Breast epithelium (tissue), 4 donors: ENCODE measurements around the gene ABCA1. TPM values are rescaled to one million over a fixed set of nuclear protein-coding genes. Genes with fewer than 3 reads are reported as not detected.
A peak's percentile ranks its signal among the peaks of the same experiment; 100 is the strongest.

Experiments used
- DNase-seq, 2 donors: peaks; one replicate each; pipeline ENCODE4 v3.0.0-alpha.2; 2019; ENCODE audit warnings: low spot score in 2 of 2
- H3K27ac ChIP-seq, 2 donors: fragments of 200-600 bp; sonication (generic) in 1 of 2; one replicate each; pipeline ENCODE4 v1.5.1; 2016 to 2019; ENCODE audit warnings: mild to moderate bottlenecking in 1 of 2
- H3K27me3 ChIP-seq, 2 donors: fragments of 200-600 bp; sonication (generic) in 1 of 2; one replicate each; pipeline versions ENCODE4 v1.5.1 to v1.6.0; 2017 to 2019; ENCODE audit warnings: control low read depth in 1 of 2, mild to moderate bottlenecking in 1 of 2
- H3K36me3 ChIP-seq: fragments of 200-600 bp; one replicate; pipeline ENCODE4 v1.5.1; 2019
- H3K4me1 ChIP-seq, 2 donors: fragments of 200-600 bp; sonication (generic); one replicate each; pipeline ENCODE4 v1.5.1; 2016 to 2019; ENCODE audit warnings: control low read depth in 1 of 2
- H3K4me3 ChIP-seq, 3 donors: fragments of 200-600 bp; sonication (generic); 1 replicate in 2 of 3; 2 replicates in 1 of 3; pipeline ENCODE4 v1.5.1; 2016 to 2019; ENCODE audit warnings: mild to moderate bottlenecking in 3 of 3, moderate library complexity in 2 of 3
- H3K9me3 ChIP-seq, 2 donors: fragments of 200-600 bp; sonication (generic) in 1 of 2; one replicate each; pipeline ENCODE4 v1.5.1; 2016 to 2019; ENCODE audit warnings: control low read depth in 1 of 2
- POLR2A ChIP-seq: fragments of 450-650 bp; IDR thresholded peaks from one replicate; pipeline ENCODE4 v1.6.1; 2016; ENCODE audit warnings: antibody characterized with exemption, mild to moderate bottlenecking, moderate library complexity
- POLR2AphosphoS5 ChIP-seq, 3 donors: sonication (generic); formaldehyde crosslinking; IDR thresholded peaks; one replicate each; pipeline ENCODE4 v1.6.1; 2017; ENCODE audit warnings: antibody characterized with exemption in 3 of 3
- intact Hi-C: fragments of 100-400 bp; cut with DNase I; formaldehyde crosslinking; loops from one replicate; pipeline ENCODE4 v1.15.1; 2023; ENCODE audit warnings: low total_unique reads
- total RNA-seq, 3 donors: library from RNA; depleted of rRNA; stranded (reverse); fragments of >200 nt; gene quantifications; one replicate each; pipeline ENCODE4 v1.1.0, GENCODE V29; 2016
- TF ChIP-seq, protein P1 (sequence below), 3 donors: fragments of 450-650 bp; IDR thresholded peaks; one replicate each; pipeline ENCODE4 v1.5.1; 2016 to 2017; ENCODE audit warnings: antibody characterized with exemption in 3 of 3, mild to moderate bottlenecking in 3 of 3, moderate library complexity in 3 of 3

The ABCA1 gene
- total RNA-seq, 3 donors from 2014 or later = 57.0 to 100 (median 67.8) TPM

DNA sequence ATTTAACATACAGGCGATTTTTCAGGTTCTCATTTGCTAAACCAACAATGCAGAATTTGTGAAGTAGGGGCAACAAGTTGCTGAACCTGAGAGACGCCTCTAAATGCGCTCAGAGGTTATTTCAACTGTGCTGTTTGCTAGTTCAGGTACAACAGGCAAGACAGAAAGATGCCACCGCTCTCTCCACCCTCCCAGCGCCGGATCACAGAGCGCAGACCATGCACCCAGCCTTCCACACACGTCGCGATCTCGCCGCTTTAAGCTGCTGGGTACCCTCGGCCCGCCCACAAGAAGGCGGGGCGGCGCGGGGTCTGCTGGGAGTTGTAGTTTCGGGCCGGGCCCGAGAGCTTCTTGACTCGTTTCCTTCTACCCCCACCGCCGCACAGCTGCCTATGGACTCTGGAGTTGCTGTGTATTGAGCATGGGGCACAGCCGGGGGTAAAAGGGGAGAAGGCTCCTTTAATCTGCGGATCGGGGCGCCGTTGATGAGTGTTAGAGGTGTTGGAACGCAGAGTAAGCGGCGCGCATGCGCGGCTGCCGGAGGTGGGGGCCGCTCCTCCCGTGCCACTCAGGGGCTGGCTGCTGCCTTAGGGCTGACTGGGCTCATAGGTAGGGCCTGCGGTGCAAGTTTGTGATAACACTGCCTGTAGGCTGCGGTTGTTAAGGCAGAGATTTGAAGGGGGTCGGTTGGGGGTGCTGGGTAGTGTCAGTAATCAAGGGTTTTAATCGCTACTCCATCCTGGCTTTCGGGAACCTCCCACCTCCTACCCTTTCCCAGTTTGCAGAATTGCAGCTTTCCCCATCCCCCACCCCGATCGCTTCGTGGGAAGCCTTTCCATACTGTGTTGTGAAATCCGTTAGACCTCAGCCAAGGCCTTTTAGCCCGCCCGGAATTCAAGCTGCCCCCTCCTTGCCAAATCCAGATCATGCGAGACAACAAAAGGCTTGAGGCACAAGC lies 40.3 kb upstream of the ABCA1 start:
- Histone ChIP-seq H3K36me3 (no peaks in the 10 kb centered on the region), H3K4me3 (peak overlapping the region; percentile 67 to 88 (median 82)), H3K27me3 (no peaks in the 10 kb centered on the region), H3K27ac (peak overlapping the region; percentile 91 to 97), H3K4me1 (peaks cover 5 to 6% of the 10 kb centered on the region in 2 donors), H3K9me3 (no peaks in the 10 kb centered on the region)
- intact Hi-C loops = no loop called here
- TF ChIP-seq POLR2AphosphoS5 (IDR thresholded peaks at IDR 0.05) (peak; percentile 68 to 86 (median 84)), POLR2A (no peak)
- TF ChIP-seq, protein P1, sequence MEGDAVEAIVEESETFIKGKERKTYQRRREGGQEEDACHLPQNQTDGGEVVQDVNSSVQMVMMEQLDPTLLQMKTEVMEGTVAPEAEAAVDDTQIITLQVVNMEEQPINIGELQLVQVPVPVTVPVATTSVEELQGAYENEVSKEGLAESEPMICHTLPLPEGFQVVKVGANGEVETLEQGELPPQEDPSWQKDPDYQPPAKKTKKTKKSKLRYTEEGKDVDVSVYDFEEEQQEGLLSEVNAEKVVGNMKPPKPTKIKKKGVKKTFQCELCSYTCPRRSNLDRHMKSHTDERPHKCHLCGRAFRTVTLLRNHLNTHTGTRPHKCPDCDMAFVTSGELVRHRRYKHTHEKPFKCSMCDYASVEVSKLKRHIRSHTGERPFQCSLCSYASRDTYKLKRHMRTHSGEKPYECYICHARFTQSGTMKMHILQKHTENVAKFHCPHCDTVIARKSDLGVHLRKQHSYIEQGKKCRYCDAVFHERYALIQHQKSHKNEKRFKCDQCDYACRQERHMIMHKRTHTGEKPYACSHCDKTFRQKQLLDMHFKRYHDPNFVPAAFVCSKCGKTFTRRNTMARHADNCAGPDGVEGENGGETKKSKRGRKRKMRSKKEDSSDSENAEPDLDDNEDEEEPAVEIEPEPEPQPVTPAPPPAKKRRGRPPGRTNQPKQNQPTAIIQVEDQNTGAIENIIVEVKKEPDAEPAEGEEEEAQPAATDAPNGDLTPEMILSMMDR (IDR thresholded peaks at IDR 0.05) = no peak
- peak; percentile 81 to 83 for DNase-seq

DNA sequence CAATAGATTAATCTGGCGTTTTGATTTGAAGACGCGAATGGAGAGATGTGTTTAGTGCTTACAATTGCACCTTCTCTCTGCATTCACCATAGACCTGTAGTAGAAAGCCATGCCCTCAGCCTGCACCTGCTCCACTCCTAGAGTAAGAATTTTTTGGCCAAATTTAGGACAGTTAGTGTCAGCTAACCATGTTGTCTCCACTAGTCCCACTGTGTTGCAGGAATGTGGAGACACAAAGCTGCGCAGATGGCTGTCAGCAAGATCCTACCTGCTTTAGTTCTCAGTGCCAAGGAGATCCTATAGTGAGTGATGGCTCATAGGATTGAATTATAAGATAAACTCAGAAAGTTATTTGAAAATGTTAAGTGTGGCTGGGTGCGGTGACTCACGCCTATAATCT lies 35.1 kb upstream of the ABCA1 start:
- H3K36me3 ChIP-seq = no peaks in the 10 kb centered on the region
- no peaks in the 10 kb centered on the region for H3K27me3 ChIP-seq
- no peak overlapping the region for H3K27ac ChIP-seq
- no peak overlapping the region for H3K4me3 ChIP-seq
- DNase-seq = no peak
- intact Hi-C loops = no loop called here
- H3K4me1 ChIP-seq = no peaks in the 10 kb centered on the region
- H3K9me3 ChIP-seq = no peaks in the 10 kb centered on the region
- TF ChIP-seq, protein P1 (IDR thresholded peaks at IDR 0.05) = no peak
- TF ChIP-seq POLR2AphosphoS5 (IDR thresholded peaks at IDR 0.05) (no peak), POLR2A (no peak)

DNA sequence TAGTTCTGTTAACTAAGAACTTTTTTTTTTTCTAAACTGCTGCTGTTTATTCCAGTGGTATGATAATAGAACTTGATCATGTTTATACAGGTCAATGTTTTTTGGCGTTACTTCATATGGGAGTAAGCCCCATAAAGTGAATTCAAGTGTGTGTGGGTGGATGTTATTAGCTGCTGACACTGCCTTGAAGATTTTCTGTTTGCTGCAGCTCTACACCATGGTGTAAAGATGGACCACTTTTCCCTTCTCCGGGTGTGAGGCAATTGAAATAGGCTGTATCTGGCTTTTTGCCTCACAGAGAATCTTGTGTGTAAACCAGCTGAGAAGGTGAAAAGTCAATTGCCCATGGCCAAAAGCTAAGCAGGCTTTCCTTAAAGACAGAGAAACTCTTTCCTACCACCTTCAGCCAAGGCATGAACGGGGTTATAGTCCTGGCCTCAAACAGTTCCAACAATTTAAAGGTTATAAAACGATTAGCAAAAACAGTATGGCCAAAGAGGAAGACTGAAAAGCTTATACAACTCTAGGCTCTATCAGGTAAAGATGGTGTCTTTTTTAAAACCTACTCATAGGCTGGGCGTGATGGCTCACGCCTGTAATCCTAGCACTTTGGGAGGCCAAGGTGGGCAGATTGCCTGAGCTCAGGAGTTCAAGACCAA lies 33.9 kb upstream of the ABCA1 start:
- intact Hi-C loops = no loop called here
- TF ChIP-seq POLR2AphosphoS5 (IDR thresholded peaks at IDR 0.05) = no peak
- TF ChIP-seq, protein P1 (IDR thresholded peaks at IDR 0.05) = no peak
- no peak for TF ChIP-seq POLR2A

DNA sequence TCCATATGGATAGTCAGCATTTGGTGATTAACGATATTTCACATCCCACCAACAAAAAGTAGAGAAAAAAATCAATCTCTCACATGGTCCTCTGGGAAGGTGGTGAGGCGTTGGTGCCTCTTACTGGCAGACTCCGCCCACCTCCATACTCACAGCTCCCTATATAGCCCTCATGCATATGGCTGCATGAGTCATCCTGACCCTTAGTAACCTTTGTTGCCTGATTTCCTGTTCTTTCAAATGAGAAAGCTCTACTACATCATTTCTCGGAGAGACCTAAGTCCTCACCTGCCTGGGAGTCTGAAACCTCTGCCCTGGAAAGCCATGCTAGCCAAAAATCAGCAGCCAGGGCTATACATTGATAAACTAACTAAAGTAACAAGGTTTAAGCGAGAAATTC lies 33.3 kb upstream of the ABCA1 start:
- no peaks in the 10 kb centered on the region for H3K9me3 ChIP-seq
- no peaks in the 10 kb centered on the region for H3K27me3 ChIP-seq
- intact Hi-C loops = no loop called here
- TF ChIP-seq, protein P1 (IDR thresholded peaks at IDR 0.05) = no peak
- TF ChIP-seq POLR2A (no peak), POLR2AphosphoS5 (IDR thresholded peaks at IDR 0.05) (no peak)
- no peaks in the 10 kb centered on the region for H3K36me3 ChIP-seq
- H3K27ac ChIP-seq = no peak overlapping the region
- no peak for DNase-seq
- H3K4me1 ChIP-seq = no peaks in the 10 kb centered on the region
- no peak overlapping the region for H3K4me3 ChIP-seq

More for the DNA sequence above, 33.9 kb upstream of the ABCA1 start:
- Histone ChIP-seq H3K27ac (no peak overlapping the region), H3K27me3 (no peaks in the 10 kb centered on the region), H3K36me3 (no peaks in the 10 kb centered on the region), H3K4me3 (no peak overlapping the region), H3K4me1 (no peaks in the 10 kb centered on the region), H3K9me3 (no peaks in the 10 kb centered on the region)
- no peak for DNase-seq

DNA sequence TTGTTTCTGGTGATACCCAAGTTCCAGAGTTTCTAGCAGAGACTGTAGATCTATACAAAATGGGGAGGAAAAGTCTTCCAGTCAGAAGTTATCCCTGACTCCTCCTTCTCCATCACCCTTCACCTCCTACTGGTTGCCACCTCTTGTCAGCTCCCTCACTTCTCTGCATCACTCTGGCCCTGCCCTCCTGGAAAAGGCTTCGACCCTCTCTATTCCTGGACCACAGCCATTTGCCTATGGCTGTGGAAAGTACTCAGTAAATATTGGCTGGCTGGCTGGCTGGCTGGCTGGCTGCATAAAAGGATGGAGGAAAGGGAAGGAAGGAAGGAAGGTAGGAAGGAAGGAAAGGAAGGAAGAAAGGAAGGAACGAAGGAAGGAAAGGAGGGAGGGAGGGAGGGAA lies 32.7 kb upstream of the ABCA1 start:
- no peaks in the 10 kb centered on the region for H3K36me3 ChIP-seq
- intact Hi-C loops = no loop called here
- no peaks in the 10 kb centered on the region for H3K27me3 ChIP-seq
- no peaks in the 10 kb centered on the region for H3K4me1 ChIP-seq
- no peak for DNase-seq
- H3K9me3 ChIP-seq = no peaks in the 10 kb centered on the region
- H3K4me3 ChIP-seq = no peak overlapping the region
- TF ChIP-seq, protein P1 (IDR thresholded peaks at IDR 0.05) = no peak
- no peak for TF ChIP-seq POLR2A
- H3K27ac ChIP-seq = no peak overlapping the region
